Body of pancreas (tissue), 4 donors: ENCODE measurements around the gene RNASE12. TPM values are rescaled to one million over a fixed set of nuclear protein-coding genes. Genes with fewer than 3 reads are reported as not detected.

Source experiments
- ATAC-seq: fragments of 150-250 bp; one replicate; pipeline ENCODE4 v1.9.1; 2016
- DNase-seq, 4 donors: peaks; one replicate each; pipeline ENCODE4 v3.0.0-alpha.2; 2019
- H3K27ac ChIP-seq, 4 donors: fragments of 200-600 bp; sonication (generic); 1 replicate in 3 of 4; 2 replicates in 1 of 4; pipeline versions ENCODE4 v1.5.1 to v1.6.1; 2016 to 2019; ENCODE audit warnings: mild to moderate bottlenecking in 1 of 4, mixed read lengths in 1 of 4, moderate library complexity in 1 of 4
- H3K27me3 ChIP-seq, 2 donors: fragments of 200-600 bp; sonication (generic); one replicate each; pipeline ENCODE4 v1.6.0; 2016; ENCODE audit warnings: mild to moderate bottlenecking in 1 of 2
- H3K36me3 ChIP-seq, 2 donors: fragments of 200-600 bp; sonication (generic); replicated peaks in 1 of 2; 2 replicates each; pipeline ENCODE4 v1.5.1; 2016; ENCODE audit warnings: low read depth in 2 of 2; ENCODE audit not compliant: insufficient read depth in 1 of 2
- H3K4me1 ChIP-seq: fragments of 200-600 bp; sonication (generic); one replicate; pipeline ENCODE4 v1.6.0; 2016
- H3K4me3 ChIP-seq, 2 donors: fragments of 200-600 bp; sonication (generic); 1 replicate in 1 of 2; 2 replicates in 1 of 2; pipeline ENCODE4 v1.5.1; 2016 to 2019
- H3K9me3 ChIP-seq, 3 donors: fragments of 200-600 bp; sonication (generic); 1 replicate in 2 of 3; 2 replicates in 1 of 3; pipeline ENCODE4 v1.5.1; 2016
- CTCF ChIP-seq, 7 experiments: fragments of 450-650 bp in 4 of 7; fragments of 200-600 bp in 3 of 7; sonication (generic) in 3 of 7; IDR thresholded peaks; one replicate each; pipeline ENCODE4 v1.5.1; 2016 to 2019; ENCODE audit warnings: antibody characterized with exemption in 7 of 7
- POLR2A ChIP-seq, 3 donors: fragments of 450-650 bp; IDR thresholded peaks; one replicate each; pipeline ENCODE4 v1.6.1; 2016; ENCODE audit warnings: antibody characterized with exemption in 3 of 3, mild to moderate bottlenecking in 2 of 3
- WGBS, 2 donors: methylation state at CpG; one replicate each; pipeline ENCODE4 v1.1.5; 2017; 5-methylcytosine and 5-hydroxymethylcytosine counted together
- intact Hi-C: fragments of 100-400 bp; cut with DNase I; formaldehyde crosslinking; loops from one replicate; pipeline ENCODE4 v1.15.1; 2023
- total RNA-seq, 2 donors: library from RNA; depleted of rRNA; stranded (reverse); fragments of >200 nt; gene quantifications; one replicate each; pipeline ENCODE4 v1.1.0, GENCODE V29; 2016

The RNASE12 gene
- total RNA-seq, 2 donors from 2014 or later, result not detected

- Histone ChIP-seq H3K27ac (no peak overlapping the region), H3K36me3 (no peaks in the 10 kb centered on the region), H3K27me3 (no peaks in the 10 kb centered on the region), H3K4me3 (no peak overlapping the region), H3K9me3 (no peaks in the 10 kb centered on the region), H3K4me1 (peaks cover 10% of the 10 kb centered on the region)
- ATAC-seq, result no peak
- intact Hi-C loops, result loop anchor here (5.0 to 10.0 kb wide), 2 partner anchors 142 to 285 kb away; partner anchors contain the start of genes PIP4P1 and PNP
- no peak for DNase-seq
- 28 to 47% methylated on average over 2 of the region's 2 CpGs for WGBS, 2 donors
- no peak for TF ChIP-seq POLR2A (IDR thresholded peaks at IDR 0.05)
- no peak for TF ChIP-seq CTCF (IDR thresholded peaks at IDR 0.05)
Measured at GRCh38 chr14:20606902-20607242, 15.7 kb upstream of the RNASE12 start.

- peak in 2 of 4 donors; percentile 36 to 50 for DNase-seq
- intact Hi-C loops, result loop anchor here (5.0 to 10.0 kb wide), 2 partner anchors 142 to 284 kb away; partner anchors contain the start of genes PIP4P1 and PNP
- TF ChIP-seq CTCF (IDR thresholded peaks at IDR 0.05), result peak in 6 of 7 experiments; percentile 10 to 46 (median 36)
- no peak for TF ChIP-seq POLR2A (IDR thresholded peaks at IDR 0.05)
- 28 to 33% methylated on average over 6 to 8 of the region's 8 CpGs for WGBS, 2 donors
- H3K4me1 ChIP-seq, result peaks cover 10% of the 10 kb centered on the region
- H3K36me3 ChIP-seq, result no peaks in the 10 kb centered on the region
- no peaks in the 10 kb centered on the region for H3K9me3 ChIP-seq
- H3K27me3 ChIP-seq, result no peaks in the 10 kb centered on the region
- H3K4me3 ChIP-seq, result no peak overlapping the region
- no peak for ATAC-seq
- no peak overlapping the region for H3K27ac ChIP-seq
Measured at GRCh38 chr14:20606190-20606901, 15.2 kb upstream of the RNASE12 start.

GRCh38 chr14:20603813-20604690 is 12.9 kb upstream of the RNASE12 start:
- no peak for DNase-seq
- intact Hi-C loops, result loop anchor here (10.0 kb wide), 1 partner anchor 139 kb away; the partner anchor contains the start of genes PIP4P1 and PNP
- ATAC-seq, result no peak
- TF ChIP-seq CTCF (IDR thresholded peaks at IDR 0.05) (no peak), POLR2A (IDR thresholded peaks at IDR 0.05) (no peak)
- WGBS, 2 donors, result 71 to 76% methylated on average over 7 to 13 of the region's 13 CpGs
- H3K4me3 ChIP-seq, result no peak overlapping the region
- no peaks in the 10 kb centered on the region for H3K4me1 ChIP-seq
- H3K36me3 ChIP-seq, result no peaks in the 10 kb centered on the region
- H3K9me3 ChIP-seq, result no peaks in the 10 kb centered on the region
- H3K27me3 ChIP-seq, result no peaks in the 10 kb centered on the region
- no peak overlapping the region for H3K27ac ChIP-seq

- 74 to 82% methylated on average over 7 to 9 of the region's 9 CpGs for WGBS, 2 donors
- TF ChIP-seq POLR2A (IDR thresholded peaks at IDR 0.05), result no peak
- TF ChIP-seq CTCF (IDR thresholded peaks at IDR 0.05), result no peak
- intact Hi-C loops, result loop anchor here (10.0 kb wide), 1 partner anchor 138 kb away; the partner anchor contains the start of genes PIP4P1 and PNP
- no peaks in the 10 kb centered on the region for H3K9me3 ChIP-seq
- H3K4me1 ChIP-seq, result no peaks in the 10 kb centered on the region
- DNase-seq (no peak), ATAC-seq (no peak)
- no peaks in the 10 kb centered on the region for H3K27me3 ChIP-seq
- no peaks in the 10 kb centered on the region for H3K36me3 ChIP-seq
- no peak overlapping the region for H3K27ac ChIP-seq
- H3K4me3 ChIP-seq, result no peak overlapping the region
Measured at GRCh38 chr14:20602583-20602982, 11.4 kb upstream of the RNASE12 start.
